DOHH2 (cell line): Measurements from ENCODE around the gene FRS2.

ENCODE experiments used
- CTCF ChIP-seq: fragments of 200-600 bp; sonication (generic); IDR thresholded peaks from one replicate; pipeline ENCODE4 v1.5.1; 2014; ENCODE audit warnings: antibody characterized with exemption, mild to moderate bottlenecking, low read depth, low read length; ENCODE audit not compliant: poor library complexity, severe bottlenecking
- EZH2phosphoT487 ChIP-seq: fragments of 200-600 bp; sonication (generic); IDR thresholded peaks from 2 replicates; pipeline ENCODE4 v1.6.1; 2017; ENCODE audit warnings: borderline replicate concordance, mild to moderate bottlenecking, antibody characterized with exemption, low read length, moderate library complexity, mixed read lengths

- TF ChIP-seq CTCF: no peak
- no peak for TF ChIP-seq EZH2phosphoT487
Measured at GRCh38 chr12:69447892-69448291, 22.3 kb upstream of the FRS2 start.
